Erythroblast (primary cell): ENCODE data around the gene CYSRT1.

Experiments
- DNase-seq, 2 experiments: peaks; one replicate each; lab custom pipeline; 2025; lab: John Stamatoyannopoulos, UW
- GATA1 ChIP-seq: IDR thresholded peaks from 2 replicates; pipeline ENCODE4 v1.6.1; 2011; ENCODE audit warnings: low read depth, mild to moderate bottlenecking, control low read depth, low read length, moderate library complexity
- POLR2A ChIP-seq: IDR thresholded peaks from 2 replicates; pipeline ENCODE4 v1.6.1; 2011; ENCODE audit warnings: mild to moderate bottlenecking, low read length

Gene CYSRT1

DNA sequence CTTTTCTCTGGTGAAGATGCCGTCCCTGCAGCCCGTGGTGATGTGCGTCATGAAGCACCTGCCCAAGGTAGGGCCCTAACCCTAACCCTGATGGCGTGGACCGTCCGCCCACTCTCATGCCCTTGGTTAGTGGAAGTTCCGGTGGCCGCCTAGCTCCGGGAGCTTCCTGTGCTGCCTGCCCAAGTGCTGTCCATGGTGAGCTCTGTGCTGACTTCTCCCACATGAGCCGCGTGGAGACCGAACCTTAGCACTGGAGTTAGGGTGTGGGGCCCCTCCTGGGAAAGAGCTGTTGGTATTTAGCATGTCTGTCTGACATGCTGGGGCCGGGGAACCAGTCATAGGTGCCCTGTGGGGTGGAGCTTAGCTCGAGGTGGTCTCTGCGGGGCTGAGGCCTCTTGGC, 31.4 kb downstream of the CYSRT1 start:
- no peak for TF ChIP-seq GATA1
- no peak for TF ChIP-seq POLR2A
- DNase-seq: no peak

DNA sequence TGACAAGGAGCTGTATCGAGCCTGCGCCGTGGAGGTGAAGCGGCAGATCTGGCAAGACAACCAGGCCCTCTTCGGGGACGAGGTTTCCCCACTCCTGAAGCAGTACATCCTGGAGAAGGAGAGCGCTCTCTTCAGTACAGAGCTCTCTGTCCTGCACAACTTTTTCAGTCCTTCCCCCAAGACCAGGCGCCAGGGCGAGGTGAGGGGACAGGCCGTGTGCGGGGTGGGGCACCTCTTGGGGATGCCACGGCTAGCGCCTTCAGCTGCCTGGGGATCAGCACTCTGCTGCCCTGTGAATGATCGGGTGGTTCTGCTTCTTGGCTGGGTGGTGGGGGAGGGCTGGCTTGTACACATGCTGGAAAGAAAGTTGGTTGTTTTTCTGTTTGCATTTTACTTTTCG, 31.9 kb downstream of the CYSRT1 start:
- TF ChIP-seq POLR2A (no peak), GATA1 (no peak)
- DNase-seq: peak in 1 of 2 experiments; percentile 35

DNA sequence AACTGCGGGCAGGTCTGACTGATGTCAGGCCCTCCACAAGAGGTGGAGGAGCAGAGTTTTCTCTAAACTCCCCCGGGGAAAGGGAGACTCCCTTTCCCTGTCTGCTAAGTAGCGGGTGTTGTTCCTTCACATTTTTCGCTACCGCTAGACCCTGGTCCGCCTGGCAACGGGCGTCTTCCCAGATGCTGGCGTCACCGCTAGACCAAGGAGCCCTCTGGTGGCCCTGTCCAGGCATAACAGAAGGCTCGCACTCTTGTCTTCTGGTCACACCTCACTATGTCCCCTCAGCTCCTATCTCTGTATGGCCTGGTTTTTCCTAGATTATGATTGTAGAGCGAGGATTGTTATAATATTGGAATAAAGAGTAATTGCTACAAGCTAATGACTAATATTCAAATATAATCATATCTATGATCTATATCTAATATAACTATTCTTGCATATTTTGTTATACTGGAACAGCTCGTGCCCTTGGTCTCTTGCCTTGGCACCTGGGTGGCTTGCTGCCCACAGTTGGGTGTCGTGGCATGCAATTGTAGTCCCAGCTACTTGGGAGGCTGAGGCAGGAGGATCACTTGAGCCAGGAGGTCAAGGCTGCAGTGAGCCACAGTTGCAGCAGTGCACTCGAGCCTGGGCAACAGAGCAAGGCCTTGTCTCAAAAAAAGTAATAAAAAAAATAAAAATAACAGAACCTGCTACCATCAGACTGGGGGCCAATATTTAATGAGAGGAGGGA, 37.4 kb downstream of the CYSRT1 start:
- DNase-seq: peak; percentile 32 to 41

DNA sequence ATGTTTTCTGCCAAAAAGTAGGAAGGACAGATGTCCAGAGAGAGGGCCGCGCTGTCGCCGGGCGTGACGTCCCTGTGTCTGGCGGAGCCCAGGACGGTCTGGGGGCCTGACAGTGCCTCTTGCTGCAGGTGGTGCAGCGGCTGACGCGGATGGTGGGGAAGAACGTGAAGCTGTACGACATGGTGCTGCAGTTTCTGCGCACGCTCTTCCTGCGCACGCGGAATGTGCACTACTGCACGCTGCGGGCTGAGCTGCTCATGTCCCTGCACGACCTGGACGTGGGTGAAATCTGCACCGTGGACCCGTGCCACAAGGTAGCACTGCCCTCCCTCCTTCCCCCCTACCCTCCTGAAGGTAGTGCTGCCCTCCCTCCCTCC, 37.9 kb downstream of the CYSRT1 start:
- TF ChIP-seq POLR2A (no peak), GATA1 (no peak)
- no peak for DNase-seq

DNA sequence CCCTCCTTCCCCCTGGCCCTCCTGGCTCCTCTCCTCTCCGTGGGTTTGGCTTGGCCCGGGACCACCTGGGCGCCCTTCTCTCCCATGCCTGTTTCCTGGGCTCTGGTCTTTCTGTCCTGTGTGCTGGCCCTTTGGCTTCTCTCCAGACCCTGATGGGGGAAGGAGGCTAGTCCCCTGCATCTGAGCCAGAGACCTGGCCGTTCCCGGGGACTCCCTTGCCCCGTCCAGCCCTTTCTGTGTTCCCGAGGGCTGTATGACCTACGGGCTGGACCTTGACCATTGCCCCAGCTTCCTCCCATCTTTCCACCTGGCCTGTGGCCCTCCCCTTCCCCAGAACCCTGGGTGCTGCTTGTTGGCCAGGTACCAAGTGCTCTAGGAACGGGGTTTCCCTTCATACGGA, 38.5 kb downstream of the CYSRT1 start:
- TF ChIP-seq POLR2A (no peak), GATA1 (no peak)
- DNase-seq: no peak

DNA sequence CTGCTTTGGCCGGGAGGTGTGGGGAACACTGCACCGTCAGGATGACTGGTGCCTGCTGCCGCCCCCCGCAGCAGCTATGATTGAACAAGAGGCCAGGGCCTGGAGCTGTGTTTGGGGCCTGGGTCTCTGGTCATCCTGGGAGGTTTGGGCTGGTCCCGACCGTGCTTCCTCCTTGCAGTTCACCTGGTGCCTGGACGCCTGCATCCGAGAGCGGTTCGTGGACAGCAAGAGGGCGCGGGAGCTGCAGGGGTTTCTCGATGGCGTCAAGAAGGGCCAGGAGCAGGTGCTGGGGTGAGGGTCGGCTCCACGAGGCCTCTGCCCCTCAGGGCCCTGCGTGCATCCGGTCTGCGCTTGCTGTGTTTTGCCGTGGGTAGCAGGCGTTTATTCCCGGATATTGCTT, 39.1 kb downstream of the CYSRT1 start:
- no peak for TF ChIP-seq GATA1
- no peak for TF ChIP-seq POLR2A

DNA sequence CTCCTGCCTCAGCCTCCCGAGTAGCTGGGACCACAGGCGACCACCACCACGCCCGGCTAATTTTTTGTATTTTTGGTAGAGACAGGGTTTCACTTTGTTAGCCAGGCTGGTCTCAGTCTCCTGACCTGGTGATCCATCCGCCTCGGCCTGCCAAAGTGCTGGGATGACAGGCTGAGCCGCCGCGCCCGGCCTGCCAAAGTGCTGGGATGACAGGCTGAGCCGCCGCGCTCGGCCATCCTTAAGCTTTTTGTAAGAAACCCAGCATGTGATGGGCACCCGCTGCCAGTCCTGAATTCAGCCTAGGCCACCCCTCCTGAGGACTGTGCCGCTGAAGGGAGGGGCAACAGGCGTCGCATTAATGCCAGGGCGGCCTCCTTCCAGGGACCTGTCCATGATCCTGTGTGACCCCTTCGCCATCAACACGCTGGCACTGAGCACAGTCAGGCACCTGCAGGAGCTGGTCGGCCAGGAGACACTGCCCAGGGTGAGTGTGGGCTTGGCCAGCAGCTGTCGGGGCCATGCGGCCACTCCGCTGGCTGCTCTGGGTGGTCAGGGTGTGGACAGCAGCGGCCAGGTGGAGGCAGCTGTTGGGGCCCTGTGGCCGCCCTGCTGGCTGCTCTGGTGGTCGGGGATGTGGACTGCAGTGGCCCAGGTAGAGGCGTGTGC, 40.7 kb downstream of the CYSRT1 start:
- no peak for DNase-seq
- TF ChIP-seq POLR2A (no peak), GATA1 (no peak)

More for the DNA sequence above, 39.1 kb downstream of the CYSRT1 start:
- no peak for DNase-seq

DNA sequence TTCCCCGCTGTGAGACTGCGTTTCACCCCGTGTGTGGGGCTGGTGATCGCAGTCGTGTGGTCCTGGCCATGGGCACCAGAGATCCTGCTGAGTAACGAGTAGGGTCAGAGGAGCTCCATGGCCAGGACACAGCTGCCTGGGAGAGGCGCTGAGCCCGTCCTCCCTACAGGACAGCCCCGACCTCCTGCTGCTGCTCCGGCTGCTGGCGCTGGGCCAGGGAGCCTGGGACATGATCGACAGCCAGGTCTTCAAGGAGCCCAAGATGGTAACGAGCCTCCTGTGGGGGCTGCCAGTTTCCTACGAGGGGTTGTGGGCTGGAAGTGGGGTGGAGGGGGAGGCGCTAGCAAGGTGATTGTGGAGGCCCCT, 41.2 kb downstream of the CYSRT1 start:
- DNase-seq: no peak
- TF ChIP-seq POLR2A (no peak), GATA1 (no peak)

DNA sequence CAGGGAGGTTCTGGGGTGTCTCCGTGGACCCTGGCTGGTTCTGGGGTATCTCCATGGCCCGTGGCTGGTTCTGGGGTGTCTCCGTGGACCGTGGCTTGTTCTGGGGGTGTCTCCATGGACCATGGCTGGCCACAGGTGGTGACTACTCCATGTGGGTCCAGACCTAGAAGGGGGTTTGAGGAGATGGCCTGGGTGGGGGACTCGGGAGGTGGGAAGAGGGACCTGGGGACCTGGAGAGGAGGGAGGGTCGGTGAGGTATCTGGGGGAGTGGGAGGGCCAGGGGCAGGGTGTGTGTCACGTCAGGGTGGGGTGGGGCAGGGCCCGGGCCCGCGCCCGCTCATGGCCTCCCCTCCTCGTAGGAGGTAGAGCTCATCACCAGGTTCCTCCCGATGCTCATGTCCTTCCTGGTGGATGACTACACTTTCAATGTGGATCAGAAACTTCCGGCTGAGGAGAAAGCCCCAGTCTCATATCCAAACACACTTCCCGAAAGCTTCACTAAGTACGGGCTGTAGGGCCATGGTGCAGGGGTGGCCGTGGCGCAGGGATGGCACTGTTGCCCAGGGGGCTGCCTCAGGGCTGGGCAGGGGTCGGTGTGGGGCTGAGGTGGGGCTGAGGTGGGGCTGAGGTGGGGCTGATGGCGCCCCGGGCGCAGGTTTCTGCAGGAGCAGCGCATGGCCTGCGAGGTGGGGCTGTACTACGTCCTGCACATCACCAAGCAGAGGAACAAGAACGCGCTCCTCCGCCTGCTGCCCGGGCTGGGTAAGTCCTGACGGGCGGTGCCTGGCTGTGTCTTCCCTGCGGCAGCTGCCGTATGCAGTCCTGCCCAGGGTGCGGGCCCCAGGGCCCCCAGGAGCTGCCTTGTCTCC, 41.8 kb downstream of the CYSRT1 start:
- no peak for DNase-seq
- no peak for TF ChIP-seq GATA1
- no peak for TF ChIP-seq POLR2A

DNA sequence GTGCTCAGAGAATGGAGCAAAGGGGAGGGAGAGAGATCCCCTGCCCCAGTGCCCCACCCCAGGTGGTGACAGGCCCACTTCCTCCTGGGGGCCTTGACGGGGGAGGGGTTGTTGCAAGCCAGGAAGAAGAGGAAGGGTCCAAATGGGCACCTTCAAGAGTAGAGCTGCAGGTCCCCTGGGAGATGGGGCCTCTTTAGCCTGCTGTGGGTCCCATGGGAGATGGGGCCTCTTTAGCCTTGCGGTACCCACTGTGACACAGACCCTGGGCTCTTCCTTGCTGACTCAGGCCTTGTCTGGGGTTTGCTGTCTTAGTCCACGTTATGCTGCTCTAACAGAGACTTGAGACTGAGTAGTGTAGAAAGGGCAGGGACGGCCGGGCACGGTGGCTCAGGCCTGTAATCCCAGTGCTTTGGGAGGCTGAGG, 43.0 kb downstream of the CYSRT1 start:
- DNase-seq: no peak
- no peak for TF ChIP-seq POLR2A
- TF ChIP-seq GATA1: no peak

DNA sequence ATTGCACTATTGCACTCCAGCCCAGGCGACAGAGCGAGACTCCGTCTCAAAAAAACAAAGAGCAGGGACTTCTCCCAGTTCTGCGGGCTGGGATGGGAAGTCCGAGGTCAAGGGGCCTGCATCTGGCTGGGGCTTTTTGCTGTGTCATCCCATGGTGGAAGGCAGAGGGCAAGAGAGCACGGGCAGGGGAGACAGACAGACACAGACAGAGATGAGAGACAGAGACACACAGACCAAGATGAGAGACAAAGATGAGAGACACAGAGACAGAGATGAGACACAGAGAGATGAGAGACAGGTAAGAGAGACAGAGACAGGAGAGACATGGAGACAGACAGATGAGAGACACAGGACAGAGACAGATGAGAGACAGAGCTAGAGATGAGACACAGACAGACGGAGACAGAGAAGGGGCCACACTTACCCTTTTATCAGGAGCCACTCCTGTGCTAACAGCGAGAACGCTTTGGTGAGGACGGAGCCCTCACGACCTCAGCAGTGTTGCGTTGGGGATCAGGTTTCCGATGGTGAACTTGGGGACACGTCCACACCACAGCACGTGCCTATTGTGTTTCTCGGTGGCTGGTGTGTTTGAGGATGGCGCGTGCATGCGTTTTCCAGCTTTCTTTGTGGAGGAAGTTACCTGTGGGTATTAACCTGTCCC, 43.7 kb downstream of the CYSRT1 start:
- TF ChIP-seq GATA1 (no peak), POLR2A (no peak)
- DNase-seq: no peak

DNA sequence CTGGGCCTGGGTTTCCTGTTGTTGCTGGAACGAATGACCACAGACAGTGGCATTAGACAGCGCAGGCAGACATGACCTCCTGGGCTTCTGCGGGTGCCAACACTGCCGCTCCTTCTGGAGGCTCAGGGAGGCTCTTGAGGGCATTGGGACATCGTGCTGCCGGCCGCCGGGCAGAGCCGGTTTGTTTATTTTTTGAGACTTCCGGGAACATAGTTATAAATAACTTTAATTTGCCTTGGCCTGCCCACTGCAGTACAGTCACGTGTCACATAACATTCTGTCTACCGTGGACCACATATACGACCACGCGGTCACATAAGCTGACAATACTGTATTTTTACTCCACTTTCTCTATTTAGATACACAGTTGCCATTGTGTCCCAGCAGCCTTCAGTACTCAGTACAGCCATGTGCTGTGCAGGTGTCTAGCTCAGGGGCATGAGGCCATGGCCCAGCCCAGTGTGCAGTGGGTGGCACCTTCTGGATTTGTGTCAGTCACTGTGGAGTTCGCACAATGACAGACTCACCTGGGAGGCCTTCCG, 44.3 kb downstream of the CYSRT1 start:
- DNase-seq: no peak
- TF ChIP-seq POLR2A (no peak), GATA1 (no peak)

DNA sequence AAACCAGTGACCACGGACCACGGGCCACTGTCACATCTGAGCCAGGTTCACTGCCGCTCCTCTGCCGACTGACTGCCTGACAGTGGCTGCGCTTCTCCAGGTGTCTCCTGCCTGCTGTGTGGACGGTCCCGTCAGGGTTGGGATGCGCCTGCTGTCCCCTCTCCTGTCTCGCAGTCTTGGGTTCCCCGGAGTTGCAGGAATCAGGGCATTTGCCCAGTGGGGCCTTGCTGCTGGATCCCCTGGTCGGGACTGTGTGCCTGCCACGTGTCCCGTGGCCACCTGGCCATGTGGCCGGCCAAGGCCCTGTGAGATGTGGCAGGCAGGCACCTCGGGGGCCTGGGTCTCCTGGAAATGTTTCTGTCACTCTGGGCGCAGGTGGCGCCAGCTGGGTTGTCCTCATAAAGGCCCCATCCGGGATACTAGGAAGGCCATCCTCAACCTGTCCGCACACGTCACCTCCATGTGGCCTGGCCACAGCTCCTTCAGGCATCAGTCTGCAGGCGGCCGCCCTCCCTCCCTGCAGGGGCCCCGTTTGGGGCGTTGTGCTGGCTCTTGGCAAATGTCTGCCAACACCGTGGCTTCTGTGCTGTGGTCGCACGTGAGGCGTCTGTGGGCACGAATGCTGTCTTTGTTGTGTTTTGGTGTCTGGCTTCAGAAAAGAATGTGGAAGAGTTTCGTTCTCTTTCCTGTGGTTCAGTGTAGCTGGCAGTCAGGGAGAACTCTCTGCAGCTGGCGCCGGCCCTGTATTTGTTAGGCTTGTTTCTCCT, 46.1 kb downstream of the CYSRT1 start:
- DNase-seq: no peak

More for the DNA sequence above, 46.1 kb downstream of the CYSRT1 start:
- no peak for TF ChIP-seq GATA1
- TF ChIP-seq POLR2A: no peak
